GM21367 (cell line): ENCODE data around the gene MED20.
A peak's percentile ranks its signal among the peaks of the same experiment; 100 is the strongest.

Source experiments
- ATAC-seq: cut with Tn5 transposase; IDR thresholded peaks from one replicate; pipeline ENCODE4 v1.9.1; 2021; ENCODE audit not compliant: unreplicated experiment

The MED20 gene

DNA sequence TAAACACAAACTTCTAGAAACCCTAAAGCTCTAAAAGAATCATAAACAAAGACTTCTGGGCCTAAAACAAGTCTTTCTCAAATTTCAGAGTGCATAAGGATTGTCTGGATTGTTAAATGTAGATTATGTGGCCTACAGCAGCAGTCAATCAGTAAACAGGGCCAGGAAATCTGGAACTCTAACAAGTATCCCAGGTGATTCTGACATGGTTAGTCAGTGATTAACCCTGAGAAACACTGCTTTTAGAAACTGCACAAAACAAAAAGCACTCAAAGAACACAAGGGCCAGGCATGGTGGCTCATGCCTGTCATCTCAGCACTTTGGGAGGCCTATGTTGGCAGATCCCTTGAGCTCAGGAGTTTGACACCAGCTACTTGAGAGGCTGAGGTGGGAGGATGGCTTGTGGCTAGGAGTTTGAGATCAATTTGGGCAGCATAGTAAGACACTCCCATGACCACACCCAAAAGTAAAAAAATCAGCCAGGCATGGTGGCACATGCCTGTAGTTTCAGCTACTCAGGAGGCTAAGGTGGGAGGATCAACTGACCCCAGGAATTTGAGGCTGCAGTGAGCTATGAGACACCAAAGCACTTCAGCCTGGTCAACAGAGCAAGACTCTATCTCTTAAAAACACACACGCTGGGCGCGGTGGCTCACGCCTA, 5.9 kb downstream of the MED20 start:
- no peak for ATAC-seq

DNA sequence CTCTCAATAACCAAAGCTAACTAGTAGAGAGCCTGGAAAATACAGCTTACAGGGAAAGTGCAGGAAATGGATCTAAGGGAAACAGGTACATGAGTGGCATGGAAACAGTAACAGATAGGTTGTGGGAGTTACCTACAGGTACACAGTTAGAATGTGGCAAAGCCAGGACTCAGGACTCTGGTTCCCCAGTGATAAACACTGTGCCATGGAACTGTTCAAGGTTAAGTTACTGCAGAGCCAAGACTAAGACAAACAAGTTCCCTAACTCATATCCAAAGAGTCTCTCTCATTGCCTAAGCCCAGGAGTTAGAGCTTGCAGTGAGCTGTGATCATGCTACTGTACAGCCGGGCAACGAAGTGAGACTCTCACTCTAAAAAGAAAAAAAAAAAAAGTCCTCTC, 6.6 kb downstream of the MED20 start:
- ATAC-seq: no peak

DNA sequence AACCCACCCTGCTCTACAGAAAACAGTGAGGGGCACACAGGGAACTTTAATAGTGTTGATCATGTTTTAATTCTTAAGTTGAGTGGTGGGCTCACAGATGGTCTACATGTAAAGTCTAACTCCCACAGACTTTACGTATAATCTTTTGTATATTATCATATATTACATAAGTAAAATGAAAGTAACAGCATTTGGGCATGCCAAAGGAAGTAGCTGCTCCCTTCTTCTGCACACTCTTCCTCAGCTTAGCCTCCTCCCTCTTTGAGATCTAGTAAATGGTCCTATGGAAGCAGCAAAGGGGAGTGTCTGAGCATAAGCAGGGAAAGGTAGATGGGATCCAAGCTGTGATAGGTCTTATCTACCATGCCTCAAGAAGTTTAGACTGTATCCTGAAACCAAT, 11.2 kb downstream of the MED20 start:
- ATAC-seq: no peak

- no peak for ATAC-seq
Observed at GRCh38 chr6:41901882-41902519, 18.9 kb downstream of the MED20 start.

- no peak for ATAC-seq
Observed at GRCh38 chr6:41900861-41901260, 20.1 kb downstream of the MED20 start.

DNA sequence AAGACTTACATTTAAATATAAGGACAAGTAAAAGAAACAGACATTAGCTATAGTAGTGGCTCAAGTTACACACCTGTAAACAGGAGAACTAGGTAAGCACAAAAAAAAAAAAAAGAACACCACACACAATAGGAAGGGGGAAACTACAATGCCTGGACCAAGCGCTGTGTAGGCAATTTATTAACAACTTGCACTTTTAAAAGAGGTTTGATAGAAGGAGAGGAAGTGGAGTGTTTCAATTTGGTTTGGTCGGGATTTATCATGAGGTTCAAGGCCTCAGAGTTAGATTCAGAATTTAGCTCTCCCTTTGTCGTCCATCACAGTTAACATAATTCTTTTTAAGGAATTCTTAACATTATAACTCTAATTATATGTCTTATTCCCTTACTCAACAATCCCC, 24.7 kb downstream of the MED20 start:
- no peak for ATAC-seq

GRCh38 chr6:41895300-41896233, 25.4 kb downstream of the MED20 start, which contains the start of gene USP49:
Gene USP49, minus strand, starts transcription at chr6:41895375. Its CDS starts 88,392 bp downstream, at chr6:41806983.
- ATAC-seq: peak; percentile 63

DNA sequence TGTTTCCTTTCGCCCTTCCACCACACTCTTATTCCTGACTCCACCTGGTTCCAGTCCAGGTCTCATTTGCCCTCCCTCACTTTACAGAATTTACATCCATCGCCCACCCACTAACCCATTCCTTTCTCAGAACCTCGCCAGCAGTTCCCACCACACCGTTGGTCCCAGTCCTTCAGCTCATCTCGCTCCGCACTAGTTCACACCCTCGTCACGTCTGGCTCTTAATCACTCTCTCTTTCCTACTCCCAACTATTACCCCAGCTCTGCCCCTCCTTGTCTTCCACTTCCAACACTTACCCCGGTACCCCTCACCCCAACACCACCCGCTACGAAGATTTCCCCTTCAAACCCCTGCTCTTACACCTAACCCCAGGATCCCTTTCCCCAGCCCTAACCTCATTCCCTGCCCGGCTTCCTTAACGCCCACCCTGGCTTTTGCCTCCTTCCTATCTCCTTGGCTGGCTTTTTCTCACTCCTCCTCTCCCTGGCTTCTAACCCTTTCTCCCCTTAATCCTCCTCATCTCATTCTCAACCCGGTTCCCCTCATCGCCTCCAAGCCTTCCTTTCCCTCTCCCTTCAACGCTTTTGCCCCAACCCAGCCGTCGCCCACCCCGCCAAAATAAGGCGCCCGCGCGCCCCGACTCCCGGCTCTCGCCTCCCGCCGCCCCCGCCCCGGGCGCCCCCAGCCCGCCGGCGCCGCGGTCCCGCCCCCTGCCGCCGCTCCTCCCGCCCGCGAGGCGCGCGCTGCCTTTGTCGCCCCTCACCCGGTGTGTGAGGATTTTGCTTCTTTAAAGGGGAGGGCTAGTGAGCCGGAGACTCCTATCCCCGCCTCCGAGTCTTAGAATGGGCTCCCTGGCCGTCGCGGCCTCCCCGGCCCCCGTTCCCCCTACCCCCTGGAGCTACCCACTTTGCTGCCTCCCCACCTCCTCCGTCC, 26.3 kb downstream of the MED20 start:
- ATAC-seq: no peak

DNA sequence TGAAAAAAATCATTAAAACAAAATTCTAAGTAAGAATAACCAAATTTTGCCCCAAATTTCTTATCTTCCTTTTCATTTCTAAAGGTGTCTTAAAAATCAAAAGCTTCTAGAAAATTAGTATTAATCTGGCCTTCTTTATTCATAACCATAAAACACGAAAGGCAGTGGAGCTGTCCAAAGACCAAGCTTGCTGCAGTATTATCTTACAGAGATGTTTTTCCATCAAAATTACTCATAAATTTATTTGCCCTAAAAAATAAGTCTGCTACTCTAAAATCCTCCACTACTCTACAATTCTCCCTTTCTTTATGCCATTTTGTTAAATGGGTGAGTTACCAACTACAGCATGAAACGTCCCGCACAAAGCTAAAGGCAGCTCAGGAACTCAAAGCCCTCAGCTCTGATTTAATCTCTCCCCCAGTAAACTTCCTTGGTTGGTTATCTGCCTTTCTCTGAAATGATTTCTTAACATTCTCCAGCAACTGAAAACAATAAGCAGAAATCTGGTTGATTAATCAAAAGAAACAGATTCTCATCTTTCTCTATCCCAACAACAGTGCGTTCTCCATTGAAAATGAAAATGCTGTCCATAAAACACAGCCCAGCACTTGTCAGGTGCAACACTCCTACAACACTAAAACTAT, 27.9 kb downstream of the MED20 start:
- no peak for ATAC-seq

GRCh38 chr6:41887331-41887751, 33.6 kb downstream of the MED20 start:
- ATAC-seq: no peak

GRCh38 chr6:41885930-41886329, 35.0 kb downstream of the MED20 start:
- ATAC-seq: no peak

DNA sequence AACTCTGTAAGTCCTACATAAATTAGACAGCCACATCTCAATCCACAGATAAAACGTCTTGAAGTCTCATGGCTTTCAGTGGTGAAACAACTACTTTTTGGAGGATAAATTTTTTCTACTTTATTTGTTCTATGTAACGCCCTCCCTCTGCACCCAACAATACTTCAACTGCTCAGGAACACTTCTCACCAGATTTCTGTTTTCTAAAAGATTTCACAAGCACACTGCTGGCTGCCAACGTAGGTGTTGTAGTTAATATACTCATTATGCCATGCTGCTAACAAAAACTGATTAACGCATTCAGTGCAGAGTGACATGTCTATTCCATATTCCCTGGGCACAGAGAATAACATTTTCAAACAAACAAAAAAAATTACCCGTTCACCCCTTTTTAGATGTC, 36.0 kb downstream of the MED20 start:
- no peak for ATAC-seq

DNA sequence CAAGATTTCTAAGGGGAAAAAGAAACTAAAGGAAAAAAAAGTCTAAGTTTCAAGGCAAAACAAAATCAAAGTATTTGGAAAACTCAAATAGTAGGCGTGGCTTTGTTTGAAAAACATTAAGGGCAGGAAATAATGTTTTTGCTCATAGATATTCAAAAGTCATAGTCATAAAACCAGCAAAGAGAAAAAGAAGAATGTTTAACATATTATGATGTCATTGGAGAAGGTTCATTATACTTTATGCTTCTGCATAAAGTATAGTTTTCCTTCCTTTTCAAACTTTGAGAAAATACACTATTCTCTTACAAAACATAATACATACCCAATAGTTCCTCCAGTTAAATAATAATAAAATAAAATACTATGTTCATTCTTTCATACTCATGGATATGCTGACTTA, 39.4 kb downstream of the MED20 start:
- ATAC-seq: no peak

DNA sequence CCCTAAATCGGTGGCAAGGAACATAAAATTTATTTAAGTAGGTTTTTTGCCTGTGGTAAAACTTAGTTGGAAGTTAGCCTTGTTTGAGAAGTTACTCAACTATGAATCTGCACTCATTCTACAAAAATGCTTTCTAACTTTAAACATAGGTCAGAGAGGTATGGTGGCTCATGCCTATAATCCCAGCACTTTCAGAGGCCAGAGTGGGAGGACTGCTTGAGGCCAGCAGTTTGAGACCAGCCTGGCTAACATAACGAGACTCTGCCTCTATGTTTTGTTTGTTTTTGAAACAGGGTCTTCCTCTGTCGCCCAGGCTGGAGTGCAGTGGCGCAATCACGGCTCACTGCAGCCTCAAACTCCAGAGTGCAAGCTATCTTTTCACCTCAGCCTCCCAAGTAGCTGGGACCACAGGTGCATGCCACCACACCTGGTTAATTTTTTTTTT, 42.0 kb downstream of the MED20 start:
- no peak for ATAC-seq

GRCh38 chr6:41878246-41878645, 42.7 kb downstream of the MED20 start:
- no peak for ATAC-seq

- no peak for ATAC-seq
Observed at GRCh38 chr6:41877051-41877680, 43.8 kb downstream of the MED20 start.

DNA sequence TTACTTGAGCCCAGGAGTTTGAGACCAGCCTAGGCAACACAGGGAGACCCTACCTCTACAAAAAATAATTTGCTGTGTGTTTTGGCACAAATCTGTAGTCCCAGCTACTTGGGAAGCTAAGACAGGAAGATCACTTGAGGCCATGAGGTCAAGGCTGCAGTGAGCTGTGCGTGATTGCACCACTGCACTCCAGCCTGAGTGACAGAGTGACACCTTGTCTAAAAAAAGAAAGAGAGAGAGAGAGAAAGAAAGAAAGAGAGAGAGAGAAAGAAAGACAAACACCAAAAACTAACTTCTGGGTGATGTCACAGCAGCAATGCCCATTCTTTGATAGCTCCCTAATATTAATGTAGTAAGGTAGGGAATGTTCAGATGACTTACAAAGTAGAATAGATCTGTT, 46.2 kb downstream of the MED20 start:
- ATAC-seq: no peak

- no peak for ATAC-seq
Observed at GRCh38 chr6:41872147-41872546, 48.8 kb downstream of the MED20 start.

- no peak for ATAC-seq
Observed at GRCh38 chr6:41871691-41872090, 49.2 kb downstream of the MED20 start.

DNA sequence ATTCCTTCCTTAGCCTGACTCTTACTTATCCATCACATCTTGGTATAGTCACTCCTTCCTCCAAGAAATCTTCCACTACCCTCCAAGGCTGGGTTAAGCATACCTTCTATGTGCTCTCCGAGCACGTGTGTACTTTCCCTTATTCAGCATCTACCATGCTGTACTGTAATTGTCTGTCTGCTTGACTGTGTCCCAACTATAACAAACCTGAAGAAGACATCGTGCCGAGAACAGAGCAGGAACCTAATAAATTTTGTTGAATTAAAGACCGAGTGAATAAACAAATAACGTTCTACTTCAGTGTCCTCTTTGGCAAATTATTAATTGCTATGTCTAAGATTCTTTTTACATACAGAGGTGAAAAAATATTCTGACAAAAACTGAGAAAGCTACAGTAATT, 61.6 kb downstream of the MED20 start:
- ATAC-seq: no peak
